K562 (cell line): ENCODE measurements around the gene IGDCC3. TPM values are rescaled to one million over a fixed set of nuclear protein-coding genes. Genes with fewer than 3 reads are reported as not detected.

ENCODE experiments used
- ATAC-seq: fragments of 200-7000 bp; cut with Tn5 transposase; 3 replicates; pipeline ENCODE4 v1.9.1; 2020; ENCODE audit warnings: moderate library complexity
- BruUV-seq: library from RNA; stranded (reverse); fragments of 400-500 nt; replicated peaks from 2 replicates; lab custom pipeline; 2021; lab: Mats Ljungman, UMichigan
- CTCF ChIA-PET: fragments of 300-600 bp; formaldehyde crosslinking; extraction: SDS; loops from one replicate; lab custom pipeline; 2021; ENCODE audit warnings: low intra/inter-chr PET ratio; lab: Yijun Ruan, JAX
- POLR2A ChIA-PET: fragments of 300-600, 350-650 bp; sonication (Branson Sonifier 250); formaldehyde crosslinking; extraction: SDS; loops from one replicate; lab custom pipeline; 2021; ENCODE audit warnings: antibody characterized with exemption, inconsistent platforms; lab: Yijun Ruan, JAX
- DNase-seq, 4 experiments: peaks; one replicate each; pipeline versions ENCODE4 v3.0.0 to v3.0.0-alpha.2; 2011 to 2018; ENCODE audit warnings: low spot score in 3 of 4, mixed read lengths in 3 of 4; ENCODE audit errors: extremely low read depth in 1 of 4
- FAIRE-seq: peaks from 2 replicates; lab custom pipeline; 2011; peaks lifted over from hg19 to GRCh38; lab: Jason Lieb, UNC
- H2AFZ ChIP-seq: 2 replicates; pipeline ENCODE4 v1.6.0; 2011; ENCODE audit warnings: low read depth, low read length, control low read depth, inconsistent platforms
- H3K27ac ChIP-seq: fragments of 200-600 bp; 3 replicates; pipeline ENCODE4 v1.8.0; 2011; ENCODE audit warnings: low read depth, mild to moderate bottlenecking, control low read depth, inconsistent platforms, low read length, moderate library complexity, mixed read lengths; ENCODE audit errors: extremely low read depth
- H3K27me3 ChIP-seq, 2 experiments: fragments of 300-600 bp in 1 of 2; 2 replicates in 1 of 2; 3 replicates in 1 of 2; pipeline versions ENCODE4 v1.6.0 to v1.8.0; 2011; ENCODE audit warnings: inconsistent platforms in 2 of 2, low read length in 2 of 2, mild to moderate bottlenecking in 1 of 2, mixed read lengths in 1 of 2, moderate library complexity in 1 of 2; ENCODE audit not compliant: control insufficient read depth in 2 of 2, insufficient read depth in 2 of 2
- H3K36me3 ChIP-seq: fragments of 300-600 bp; 3 replicates; pipeline ENCODE4 v1.8.0; 2011; ENCODE audit warnings: mild to moderate bottlenecking, low read length, inconsistent platforms; ENCODE audit not compliant: control insufficient read depth, insufficient read depth
- H3K4me1 ChIP-seq, 2 experiments: fragments of 200-600 bp in 1 of 2; replicated peaks in 1 of 2; 2 replicates in 1 of 2; 3 replicates in 1 of 2; pipeline versions ENCODE4 v1.5.1 to v1.8.0; 2011; ENCODE audit warnings: inconsistent platforms in 2 of 2, low read length in 2 of 2, mild to moderate bottlenecking in 1 of 2, mixed read lengths in 1 of 2, moderate library complexity in 1 of 2; ENCODE audit not compliant: control insufficient read depth in 2 of 2, insufficient read depth in 2 of 2
- H3K4me2 ChIP-seq: 2 replicates; pipeline ENCODE4 v1.6.1; 2011; ENCODE audit warnings: low read length, control low read depth, inconsistent platforms, mixed read lengths; ENCODE audit not compliant: insufficient read depth
- H3K4me3 ChIP-seq: fragments of 200-600 bp; sonication (generic), shearing (Covaris generic); 2 replicates; pipeline ENCODE4 v1.5.1; 2016; ENCODE audit warnings: control low read depth, inconsistent platforms
- H3K79me2 ChIP-seq: fragments of 200-600 bp; 3 replicates; pipeline ENCODE4 v1.8.0; 2011; ENCODE audit warnings: low read length, inconsistent platforms; ENCODE audit not compliant: control insufficient read depth, insufficient read depth
- H3K9ac ChIP-seq, 2 experiments: 2 replicates each; pipeline versions ENCODE4 v1.6.0 to v1.6.1; 2011; ENCODE audit warnings: low read depth in 2 of 2, low read length in 2 of 2, control low read depth in 1 of 2, inconsistent platforms in 1 of 2, mild to moderate bottlenecking in 1 of 2, mixed read lengths in 1 of 2; ENCODE audit not compliant: insufficient read depth in 1 of 2
- H3K9me1 ChIP-seq: one replicate; pipeline ENCODE4 v1.6.0; 2011; ENCODE audit warnings: inconsistent platforms, mild to moderate bottlenecking, low read length, moderate library complexity; ENCODE audit not compliant: control insufficient read depth, insufficient read depth
- H3K9me3 ChIP-seq: replicated peaks from 2 replicates; pipeline ENCODE4 v1.5.1; 2011; ENCODE audit warnings: low read depth, low read length, inconsistent platforms; ENCODE audit not compliant: control insufficient read depth, insufficient read depth
- H4K20me1 ChIP-seq: replicated peaks from 2 replicates; pipeline ENCODE4 v1.6.1; 2011; ENCODE audit warnings: low read length, inconsistent platforms, mixed read lengths; ENCODE audit not compliant: control insufficient read depth, insufficient read depth
- BCOR ChIP-seq: fragments of 450-650 bp; IDR thresholded peaks from 2 replicates; pipeline ENCODE4 v1.6.1; 2016
- HDAC6 ChIP-seq: IDR thresholded peaks from 2 replicates; pipeline ENCODE4 v1.6.1; 2012; ENCODE audit warnings: low read depth, mild to moderate bottlenecking, control low read depth, inconsistent platforms, low read length, moderate library complexity
- OTX1 ChIP-seq: fragments of 450-650 bp; formaldehyde crosslinking; IDR thresholded peaks from 2 replicates; pipeline ENCODE4 v1.4.0; 2022; ENCODE audit warnings: mild to moderate bottlenecking
- SMAD2 ChIP-seq: fragments of 150-350 bp; IDR thresholded peaks from 2 replicates; pipeline ENCODE4 v1.6.1; 2014; ENCODE audit warnings: low read depth, mild to moderate bottlenecking, low read length
- WGBS: fragments of 100-300 bp; shearing (Covaris generic); methylation state at CpG from one replicate; pipeline ENCODE4 v1.1.6; 2016; ENCODE audit warnings: low coverage, mixed read lengths; ENCODE audit not compliant: insufficient coverage; ENCODE audit errors: missing lambda C conversion rate; 5-methylcytosine and 5-hydroxymethylcytosine counted together
- in situ Hi-C: fragments of 300-500 bp; cut with MboI; formaldehyde crosslinking; loops from 4 replicates; pipeline ENCODE4 v1.15.0; 2018; ENCODE audit warnings: inconsistent platforms, mixed read lengths
- intact Hi-C: fragments of 100-400 bp; cut with micrococcal nuclease; formaldehyde crosslinking; loops from 2 replicates; pipeline ENCODE4 v1.14.2; 2022
- polyA plus RNA-seq, 8 experiments: library from polyadenylated mRNA; depleted of rRNA in 4 of 8; stranded (reverse) in 5 of 8; unstranded in 3 of 8; fragments of >200 nt; fragmentation: Nextera tagmentation in 2 of 8; fragmentation: Illumina TruSeq in 1 of 8; extraction: Ambion mirVana in 2 of 8; extraction: Trizol in 1 of 8; gene quantifications; 2 replicates each; pipeline versions ENCODE4 v1.2.1 to v1.2.3, GENCODE V29; 2011 to 2014; ENCODE audit warnings: inconsistent platforms in 1 of 8, missing spikeins in 1 of 8
- total RNA-seq, 7 experiments: library from RNA; depleted of rRNA in 6 of 7; stranded (reverse); fragments of >200 nt in 6 of 7; fragmentation: Illumina TruSeq in 2 of 7; extraction: Trizol in 2 of 7; gene quantifications; 2 replicates each; pipeline versions ENCODE4 v1.2.1 to v1.2.3, GENCODE V29; 2011 to 2021; ENCODE audit warnings: low replicate concordance in 1 of 7
- TF ChIP-seq, protein P1 (sequence below), 2 experiments: IDR thresholded peaks; 2 replicates each; pipeline ENCODE4 v1.6.1; 2011; ENCODE audit warnings: borderline replicate concordance in 1 of 2, control low read depth in 1 of 2, low read depth in 1 of 2, low read length in 1 of 2, mild to moderate bottlenecking in 1 of 2, mixed read lengths in 1 of 2, moderate library complexity in 1 of 2; ENCODE audit not compliant: insufficient read depth in 1 of 2, insufficient read length in 1 of 2, poor library complexity in 1 of 2, severe bottlenecking in 1 of 2; ENCODE audit errors: extremely low read depth in 1 of 2
- TF ChIP-seq, protein P2 (sequence below): sonication (generic); formaldehyde crosslinking; IDR thresholded peaks from 2 replicates; pipeline ENCODE4 v1.9.0; 2022; ENCODE audit warnings: mild to moderate bottlenecking, missing genetic modification reagents
- TF ChIP-seq, protein P3 (sequence below), 2 experiments: fragments of 450-650 bp in 1 of 2; sonication (generic) in 1 of 2; formaldehyde crosslinking in 1 of 2; IDR thresholded peaks; 2 replicates each; pipeline versions ENCODE4 v1.7.1 to v1.9.0; 2016 to 2022; ENCODE audit warnings: inconsistent platforms in 1 of 2, mild to moderate bottlenecking in 1 of 2, missing genetic modification reagents in 1 of 2
- TF ChIP-seq, protein P4 (sequence below): sonication (generic); formaldehyde crosslinking; IDR thresholded peaks from 2 replicates; pipeline ENCODE4 v1.8.0; 2022; ENCODE audit warnings: mild to moderate bottlenecking, low read depth, missing genetic modification reagents

IGDCC3 gene
- total and polyA plus RNA-seq, 9 of the 15 experiments (the other 6 are each of a cell fraction or from before 2014, with no cell fraction given): not detected

DNA sequence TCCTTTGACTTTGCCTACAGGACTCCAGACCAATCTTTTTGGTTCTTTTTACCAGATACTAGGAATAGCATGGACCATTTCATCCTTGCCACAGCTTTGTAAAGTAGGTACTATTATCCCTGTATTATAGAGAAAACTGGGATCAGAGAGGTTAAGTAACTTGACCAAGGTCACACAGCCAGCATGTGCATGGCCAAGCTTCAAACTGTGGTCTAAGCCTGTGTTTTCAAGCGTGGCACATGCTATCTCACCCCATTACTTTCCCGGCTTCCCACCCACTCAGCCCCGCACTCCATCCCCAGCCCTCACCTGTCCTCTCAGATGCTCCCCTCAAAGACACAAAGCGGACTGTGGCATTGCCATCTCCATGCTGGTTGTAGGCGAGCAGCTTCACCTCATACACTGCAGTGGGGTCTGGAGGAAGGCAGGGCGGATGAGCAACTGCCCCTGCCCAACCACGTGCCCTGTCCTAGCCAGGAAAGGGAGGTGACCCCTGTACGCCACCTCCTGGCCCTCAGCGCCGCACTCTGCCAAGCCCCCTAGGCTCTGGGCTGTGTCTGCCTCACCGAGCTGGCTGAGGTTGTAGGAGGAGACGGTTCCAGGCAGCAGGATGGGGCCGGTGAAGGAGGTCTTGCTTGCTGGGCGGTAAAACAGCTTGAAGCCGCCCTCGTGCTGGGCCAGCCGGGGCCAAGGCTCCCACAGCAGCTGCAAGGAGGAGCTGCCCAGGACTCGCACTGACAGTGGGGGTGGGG lies 47.6 kb downstream of the IGDCC3 start:
- ChIA-PET POLR2A (interaction anchor here (1.3 to 3.6 kb wide), 2 partner anchors 11 to 25 kb away, joined by 3 to 20 read pairs; partner anchors contain the start of gene RNU5B-1), CTCF (no interaction called here)
- intact Hi-C loops: no loop called here
- no peak for FAIRE-seq
- Histone ChIP-seq H3K9me1 (no peaks in the 10 kb centered on the region), H3K27ac (no peak overlapping the region), H3K9ac (0 out of 4 replicates have a peak overlapping the region, but pooled peaks of 1 of the 2 experiments have one; percentile 19), H3K4me2 (no peak overlapping the region), H3K27me3 (peaks cover 41 to 66% of the 10 kb centered on the region in 2 experiments), H3K4me1 (peaks cover 0 to 34% of the 10 kb centered on the region in 2 experiments; a peak in 2 of 5 replicates), H3K79me2 (no peaks in the 10 kb centered on the region), H3K36me3 (no peaks in the 10 kb centered on the region), H3K9me3 (no peaks in the 10 kb centered on the region), H3K4me3 (no peak overlapping the region), H2AFZ (no peak overlapping the region), H4K20me1 (peaks cover 9% of the 10 kb centered on the region; the same call in 1 of the 2 replicates)
- no TSS peak for BruUV-seq
- ATAC-seq: no peak; the same call in 2 of the 3 replicates
- in situ Hi-C loops: no loop called here
- WGBS: 3% methylated on average over 15 of the region's 18 CpGs
- DNase-seq: no peak
- TF ChIP-seq, protein P1, sequence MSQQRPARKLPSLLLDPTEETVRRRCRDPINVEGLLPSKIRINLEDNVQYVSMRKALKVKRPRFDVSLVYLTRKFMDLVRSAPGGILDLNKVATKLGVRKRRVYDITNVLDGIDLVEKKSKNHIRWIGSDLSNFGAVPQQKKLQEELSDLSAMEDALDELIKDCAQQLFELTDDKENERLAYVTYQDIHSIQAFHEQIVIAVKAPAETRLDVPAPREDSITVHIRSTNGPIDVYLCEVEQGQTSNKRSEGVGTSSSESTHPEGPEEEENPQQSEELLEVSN (IDR thresholded peaks at IDR 0.05; ENCODE audit: borderline replicate concordance in 1 of 2, extremely low read depth in 1 of 2, insufficient read depth in 1 of 2, insufficient read length in 1 of 2, low read depth in 1 of 2, low read length in 1 of 2, poor library complexity in 1 of 2, severe bottlenecking in 1 of 2): peak in 1 of 2 experiments; percentile 80
- no peak for TF ChIP-seq HDAC6
- TF ChIP-seq, protein P2, sequence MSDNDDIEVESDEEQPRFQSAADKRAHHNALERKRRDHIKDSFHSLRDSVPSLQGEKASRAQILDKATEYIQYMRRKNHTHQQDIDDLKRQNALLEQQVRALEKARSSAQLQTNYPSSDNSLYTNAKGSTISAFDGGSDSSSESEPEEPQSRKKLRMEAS (CRISPR knock-in tag): peak; percentile 57
- no peak for TF ChIP-seq OTX1
- TF ChIP-seq, protein P3, sequence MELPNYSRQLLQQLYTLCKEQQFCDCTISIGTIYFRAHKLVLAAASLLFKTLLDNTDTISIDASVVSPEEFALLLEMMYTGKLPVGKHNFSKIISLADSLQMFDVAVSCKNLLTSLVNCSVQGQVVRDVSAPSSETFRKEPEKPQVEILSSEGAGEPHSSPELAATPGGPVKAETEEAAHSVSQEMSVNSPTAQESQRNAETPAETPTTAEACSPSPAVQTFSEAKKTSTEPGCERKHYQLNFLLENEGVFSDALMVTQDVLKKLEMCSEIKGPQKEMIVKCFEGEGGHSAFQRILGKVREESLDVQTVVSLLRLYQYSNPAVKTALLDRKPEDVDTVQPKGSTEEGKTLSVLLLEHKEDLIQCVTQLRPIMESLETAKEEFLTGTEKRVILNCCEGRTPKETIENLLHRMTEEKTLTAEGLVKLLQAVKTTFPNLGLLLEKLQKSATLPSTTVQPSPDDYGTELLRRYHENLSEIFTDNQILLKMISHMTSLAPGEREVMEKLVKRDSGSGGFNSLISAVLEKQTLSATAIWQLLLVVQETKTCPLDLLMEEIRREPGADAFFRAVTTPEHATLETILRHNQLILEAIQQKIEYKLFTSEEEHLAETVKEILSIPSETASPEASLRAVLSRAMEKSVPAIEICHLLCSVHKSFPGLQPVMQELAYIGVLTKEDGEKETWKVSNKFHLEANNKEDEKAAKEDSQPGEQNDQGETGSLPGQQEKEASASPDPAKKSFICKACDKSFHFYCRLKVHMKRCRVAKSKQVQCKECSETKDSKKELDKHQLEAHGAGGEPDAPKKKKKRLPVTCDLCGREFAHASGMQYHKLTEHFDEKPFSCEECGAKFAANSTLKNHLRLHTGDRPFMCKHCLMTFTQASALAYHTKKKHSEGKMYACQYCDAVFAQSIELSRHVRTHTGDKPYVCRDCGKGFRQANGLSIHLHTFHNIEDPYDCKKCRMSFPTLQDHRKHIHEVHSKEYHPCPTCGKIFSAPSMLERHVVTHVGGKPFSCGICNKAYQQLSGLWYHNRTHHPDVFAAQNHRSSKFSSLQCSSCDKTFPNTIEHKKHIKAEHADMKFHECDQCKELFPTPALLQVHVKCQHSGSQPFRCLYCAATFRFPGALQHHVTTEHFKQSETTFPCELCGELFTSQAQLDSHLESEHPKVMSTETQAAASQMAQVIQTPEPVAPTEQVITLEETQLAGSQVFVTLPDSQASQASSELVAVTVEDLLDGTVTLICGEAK (IDR thresholded peaks at IDR 0.05): no peak
- TF ChIP-seq, protein P3 (CRISPR knock-in tag; IDR thresholded peaks at IDR 0.05): no peak
- TF ChIP-seq, protein P4, sequence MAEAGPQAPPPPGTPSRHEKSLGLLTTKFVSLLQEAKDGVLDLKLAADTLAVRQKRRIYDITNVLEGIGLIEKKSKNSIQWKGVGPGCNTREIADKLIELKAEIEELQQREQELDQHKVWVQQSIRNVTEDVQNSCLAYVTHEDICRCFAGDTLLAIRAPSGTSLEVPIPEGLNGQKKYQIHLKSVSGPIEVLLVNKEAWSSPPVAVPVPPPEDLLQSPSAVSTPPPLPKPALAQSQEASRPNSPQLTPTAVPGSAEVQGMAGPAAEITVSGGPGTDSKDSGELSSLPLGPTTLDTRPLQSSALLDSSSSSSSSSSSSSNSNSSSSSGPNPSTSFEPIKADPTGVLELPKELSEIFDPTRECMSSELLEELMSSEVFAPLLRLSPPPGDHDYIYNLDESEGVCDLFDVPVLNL (CRISPR knock-in tag): no peak
- TF ChIP-seq BCOR: peak; percentile 87
- no peak for TF ChIP-seq SMAD2
